ENCODE measurements around the gene UQCRH.
"Not testable (repeated sequence)": the region's sequence is repeated elsewhere in the genome, so short reads cannot be mapped to it uniquely, and the experiment has no call there.

The UQCRH gene

DNA sequence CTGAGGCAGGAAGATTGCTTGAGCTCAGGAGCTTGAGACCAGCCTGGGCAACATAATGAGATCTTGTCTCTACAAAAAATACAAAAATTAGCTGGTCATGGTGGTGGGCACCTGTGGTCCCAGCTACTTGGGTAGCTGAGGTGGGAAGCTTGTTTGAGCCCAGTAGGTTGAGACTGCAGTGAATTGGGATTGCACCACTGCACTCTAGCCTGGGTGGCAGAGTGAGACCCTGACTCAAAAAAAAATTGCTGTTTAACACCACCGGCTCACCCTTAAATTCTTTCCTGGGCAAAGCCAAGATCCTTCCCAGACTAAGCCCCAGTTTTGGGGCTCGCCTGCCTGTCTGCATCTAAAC is 30.5 kb downstream of the UQCRH start:
- no peak for DNase-seq

DNA sequence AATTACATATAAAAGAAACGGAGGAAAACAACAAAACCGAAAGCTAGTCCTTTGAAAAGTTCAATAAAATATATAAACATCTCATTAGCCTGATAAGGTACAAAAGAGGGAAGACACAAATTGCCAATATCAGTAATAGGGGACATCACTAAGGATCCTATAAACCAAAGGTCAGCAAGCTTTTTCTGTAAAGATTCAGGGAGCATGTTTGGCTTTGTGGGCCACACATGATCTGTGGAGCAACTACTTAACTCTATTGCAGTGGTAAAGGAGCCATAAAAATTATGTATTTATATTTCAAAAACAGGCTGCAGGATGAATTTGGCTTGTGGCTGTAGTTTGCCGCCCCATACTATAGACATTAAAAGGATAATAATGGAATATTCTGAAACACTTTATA is 31.6 kb downstream of the UQCRH start:
- no peak for DNase-seq

DNA sequence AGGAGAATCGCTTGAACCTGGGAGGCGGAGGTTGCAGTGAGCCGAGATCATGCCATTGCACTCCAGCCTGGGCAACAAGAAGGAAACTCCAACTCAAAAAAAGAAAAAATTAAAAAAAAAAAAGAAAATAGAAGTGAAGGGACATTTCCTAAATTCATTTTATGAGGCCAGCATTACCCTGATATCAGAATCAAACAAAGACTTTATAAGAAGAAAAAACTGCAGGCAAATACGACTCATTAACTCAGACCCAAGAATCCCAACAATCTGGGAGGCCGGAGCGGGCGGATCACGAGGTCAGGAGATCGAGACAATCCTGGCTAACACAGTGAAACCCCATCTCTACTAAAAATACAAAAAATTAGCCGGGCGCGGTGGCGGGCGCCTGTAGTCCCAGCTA is 33.9 kb downstream of the UQCRH start:
- not testable (repeated sequence) for DNase-seq

DNA sequence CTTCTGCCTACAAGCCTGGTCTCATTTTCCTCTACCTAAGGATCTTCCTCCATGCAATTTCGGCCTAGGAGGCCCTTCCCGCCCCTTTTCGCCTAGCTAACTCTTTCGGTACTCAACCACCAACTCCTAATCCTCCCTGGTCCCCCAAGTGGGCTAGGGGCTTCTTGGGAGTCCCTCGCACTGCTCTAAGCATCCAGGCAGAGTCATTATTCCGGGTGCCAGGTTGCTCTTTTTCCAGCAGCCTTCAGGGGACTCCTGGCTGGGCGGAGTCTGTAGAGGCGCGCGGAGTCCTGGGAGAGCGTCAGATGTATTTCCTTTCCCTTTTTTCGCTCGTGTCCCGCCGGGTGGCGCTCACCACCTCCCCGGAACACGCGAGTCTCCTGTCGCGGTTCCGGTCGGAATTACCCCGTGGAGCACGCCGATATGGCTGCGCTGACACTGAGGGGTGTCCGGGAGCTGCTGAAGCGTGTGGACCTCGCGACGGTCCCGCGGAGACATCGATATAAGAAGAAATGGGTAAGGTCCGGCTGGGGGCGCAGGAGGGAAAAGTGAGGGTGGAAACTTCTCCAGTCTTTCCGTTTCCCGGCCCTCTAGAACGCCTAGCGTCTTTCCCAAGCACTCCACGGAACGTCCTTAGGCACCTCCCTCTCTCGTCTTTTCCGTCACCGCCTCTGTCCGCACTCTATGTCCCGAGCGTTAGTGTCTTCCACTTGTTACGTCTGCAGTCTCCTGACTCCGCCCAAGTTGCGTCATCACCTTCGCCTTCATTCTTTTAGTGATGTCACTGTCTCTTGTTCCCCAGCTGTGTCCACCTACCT is 37.1 kb downstream of the UQCRH start, which contains the start of gene NSUN4:
NSUN4 (plus strand) TSS at position 404 of the 818 bp plus-strand sequence; CDS start at position 424, 20 bp downstream.
- DNase-seq, result peak; percentile 82

GRCh38 chr1:46341222-46342083 is 38.0 kb downstream of the UQCRH start:
- DNase-seq, result no peak

- DNase-seq, result no peak
Measured at GRCh38 chr1:46342084-46342656, 38.7 kb downstream of the UQCRH start.

DNA sequence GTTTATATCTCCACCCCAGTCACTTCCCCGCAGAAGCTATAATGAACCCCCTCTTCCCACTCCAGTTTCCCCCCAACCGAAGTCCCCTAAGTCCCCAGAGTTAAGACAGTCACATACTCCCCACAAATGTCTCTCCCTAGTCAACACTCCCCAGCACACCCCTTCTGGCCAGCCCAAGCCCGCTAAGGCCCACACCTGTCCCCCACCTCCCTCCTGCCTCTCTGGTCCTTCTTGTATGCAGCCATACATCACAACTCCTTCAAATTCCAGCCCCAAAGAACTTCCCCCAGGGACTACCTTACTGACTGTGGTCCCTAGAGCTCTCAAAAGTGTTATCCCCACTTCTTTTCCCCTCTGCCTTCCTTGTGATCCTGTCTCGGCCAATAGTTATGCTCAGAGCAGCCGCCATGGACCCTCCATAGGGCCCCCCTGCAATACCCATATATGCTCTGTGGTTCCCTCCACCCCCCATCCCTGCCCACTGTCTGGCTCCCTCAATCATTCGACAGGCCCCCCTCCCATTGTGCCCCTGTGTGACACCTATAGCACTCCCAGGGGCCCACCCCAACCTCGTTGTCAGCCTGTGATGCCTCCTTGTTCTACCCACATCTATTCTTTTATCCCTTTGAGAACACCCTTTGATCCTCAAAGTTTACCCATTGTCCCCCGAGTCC is 39.3 kb downstream of the UQCRH start:
- DNase-seq, result no peak

DNA sequence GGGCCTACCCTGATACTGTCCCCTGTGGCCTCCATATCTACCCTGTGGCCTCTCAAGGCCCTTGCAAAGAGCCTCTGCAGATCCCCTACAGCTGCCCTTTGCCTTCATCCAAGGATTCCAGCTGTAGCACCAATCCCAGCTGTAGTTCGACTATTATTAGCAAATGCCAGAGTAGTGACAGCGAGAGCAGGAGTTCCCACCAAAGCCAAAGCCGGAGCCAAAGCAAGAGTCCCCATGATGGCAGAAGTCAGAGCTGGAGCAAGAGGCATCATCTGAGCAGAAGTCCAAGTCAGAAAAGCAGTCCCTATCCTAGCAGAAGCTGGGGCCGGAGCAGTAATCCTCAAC is 39.8 kb downstream of the UQCRH start:
- no peak for DNase-seq

- no peak for DNase-seq
Measured at GRCh38 chr1:46343705-46344104, 40.2 kb downstream of the UQCRH start.

- DNase-seq, result no peak
Measured at GRCh38 chr1:46344481-46344880, 41.0 kb downstream of the UQCRH start.

GRCh38 chr1:46345281-46345680 is 41.8 kb downstream of the UQCRH start:
- no peak for DNase-seq

GRCh38 chr1:46352363-46352762 is 48.9 kb downstream of the UQCRH start:
- no peak for DNase-seq

DNA sequence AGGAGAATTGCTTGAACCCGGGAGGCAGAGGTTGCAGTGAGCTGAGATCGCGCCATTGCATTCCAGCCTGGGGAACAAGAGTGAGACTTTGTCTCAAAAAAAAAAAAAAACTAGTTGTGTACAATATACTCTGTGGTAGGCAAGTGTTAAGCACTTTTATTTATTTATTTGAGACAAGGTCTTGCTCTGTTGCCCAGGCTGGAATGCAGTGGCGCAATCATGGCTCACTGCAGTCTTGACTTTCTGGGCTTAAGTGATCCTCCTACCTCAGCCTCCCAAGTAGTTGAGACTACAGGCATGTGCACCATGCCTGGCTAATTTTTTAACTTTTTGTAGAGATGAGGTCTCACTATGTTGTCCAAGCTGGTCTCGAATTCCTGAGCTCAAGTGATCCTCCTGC is 52.4 kb downstream of the UQCRH start:
- not testable (repeated sequence) for DNase-seq

DNA sequence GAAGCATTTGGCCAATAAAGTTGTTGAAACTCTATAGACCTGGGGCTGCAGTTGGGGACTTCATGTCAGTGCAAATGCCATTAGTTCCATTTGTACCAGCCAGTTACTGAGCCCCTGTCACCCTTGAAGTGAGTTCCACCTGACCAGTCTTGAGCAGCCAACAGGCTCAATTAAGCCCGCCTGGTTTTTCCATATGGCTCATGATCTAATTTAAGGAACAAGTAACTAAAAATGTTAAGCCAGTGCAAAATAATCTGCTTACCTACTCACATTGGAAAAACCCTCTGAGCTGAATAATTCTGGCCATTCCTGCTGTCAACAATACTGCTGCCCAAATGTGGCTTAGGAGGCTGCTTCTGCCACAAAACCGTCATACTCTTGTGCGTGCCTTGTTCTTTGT is 58.7 kb downstream of the UQCRH start:
- DNase-seq, result no peak

DNA sequence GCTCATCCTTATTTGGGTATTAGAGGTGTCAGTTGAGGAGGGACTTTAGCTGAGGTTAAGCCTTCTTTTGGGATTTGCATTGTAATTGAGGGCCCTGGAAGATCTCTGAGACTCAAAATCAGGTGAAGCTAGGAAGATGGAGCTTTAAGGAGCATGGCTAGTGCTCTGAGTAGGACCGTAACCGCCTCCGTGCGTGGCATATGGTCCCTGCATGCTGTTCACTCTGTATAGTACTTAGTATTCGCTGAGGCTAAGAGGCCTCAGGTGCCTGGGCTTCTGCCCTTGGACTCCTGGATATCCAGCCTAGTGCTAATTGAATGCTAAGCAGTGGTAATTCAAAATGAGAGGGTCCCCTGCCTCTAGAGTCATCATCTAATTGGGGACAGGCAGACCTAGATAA is 59.6 kb downstream of the UQCRH start:
- no peak for DNase-seq

DNA sequence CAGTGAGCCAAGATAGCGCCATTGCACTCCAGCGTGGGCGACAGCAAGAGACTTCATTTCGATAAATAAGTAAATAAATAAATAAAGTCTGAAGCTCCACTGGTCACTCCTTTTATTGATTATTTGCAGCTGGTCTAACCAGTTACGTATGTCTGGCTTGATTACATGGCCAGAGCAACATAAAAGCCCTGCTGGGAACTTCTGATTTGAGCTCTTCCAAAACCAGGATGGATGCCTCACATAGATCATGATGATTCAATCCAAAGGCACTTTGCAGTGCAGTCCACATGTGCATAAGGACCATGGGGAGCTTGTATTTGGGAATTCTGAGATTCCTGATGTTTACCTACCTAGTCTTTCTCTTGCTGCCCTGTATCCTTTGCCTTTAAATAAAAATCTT is 61.1 kb downstream of the UQCRH start:
- DNase-seq, result no peak

GRCh38 chr1:46365796-46366195 is 62.3 kb downstream of the UQCRH start:
- DNase-seq, result not testable (repeated sequence)

Measured in NCI-H1092 (cell line).